ENCODE measurements around the gene TMEM219.
A peak's percentile ranks its signal among the peaks of the same experiment; 100 is the strongest.
"Not testable (repeated sequence)": the region's sequence is repeated elsewhere in the genome, so short reads cannot be mapped to it uniquely, and the experiment has no call there.

The TMEM219 gene

GRCh38 chr16:29951625-29952365 lies 10.1 kb upstream of the TMEM219 start:
- no peak for DNase-seq

GRCh38 chr16:29958756-29959155 lies 3.1 kb upstream of the TMEM219 start:
- DNase-seq: no peak

- DNase-seq: no peak
These were observed 2.6 kb upstream of the TMEM219 start for GRCh38 chr16:29959293-29959692.

DNA sequence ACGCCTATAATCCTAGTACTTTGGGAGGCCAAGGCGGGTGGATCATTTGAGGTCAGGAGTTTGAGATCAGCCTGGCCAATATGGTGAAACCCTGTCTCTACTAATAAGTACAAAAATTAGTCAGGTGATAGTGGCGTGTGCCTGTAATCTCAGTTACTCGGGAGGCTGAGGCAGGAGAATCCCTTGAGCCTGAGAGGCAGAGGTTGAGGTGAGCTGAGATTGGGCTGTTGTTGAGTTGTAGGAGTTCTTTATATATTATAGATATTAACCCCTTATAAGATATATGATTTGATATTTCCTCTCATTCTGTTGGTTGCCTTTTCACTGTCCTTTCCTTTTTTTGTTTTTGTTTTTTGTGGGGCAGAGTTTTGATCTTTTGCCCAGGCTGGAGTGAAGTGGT lies 2.1 kb upstream of the TMEM219 start:
- DNase-seq: not testable (repeated sequence)

DNA sequence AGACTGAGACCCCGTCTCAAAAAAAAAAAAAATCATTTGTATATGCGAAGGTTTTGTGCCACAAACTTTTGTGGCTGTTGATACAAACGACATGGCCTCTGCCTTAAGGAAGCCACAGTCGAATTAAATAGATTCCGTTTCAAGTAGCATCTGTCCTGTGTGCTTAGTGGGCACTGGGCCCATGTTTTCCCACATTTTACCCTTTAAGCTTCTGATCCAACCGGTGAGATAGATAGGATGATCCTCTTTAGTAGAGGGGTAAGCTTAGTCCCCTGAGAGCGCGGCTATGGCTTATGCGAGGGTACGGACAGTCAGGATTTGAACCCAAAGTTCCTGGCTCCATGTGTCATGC lies 776 bp upstream of the TMEM219 start:
- no peak for DNase-seq

DNA sequence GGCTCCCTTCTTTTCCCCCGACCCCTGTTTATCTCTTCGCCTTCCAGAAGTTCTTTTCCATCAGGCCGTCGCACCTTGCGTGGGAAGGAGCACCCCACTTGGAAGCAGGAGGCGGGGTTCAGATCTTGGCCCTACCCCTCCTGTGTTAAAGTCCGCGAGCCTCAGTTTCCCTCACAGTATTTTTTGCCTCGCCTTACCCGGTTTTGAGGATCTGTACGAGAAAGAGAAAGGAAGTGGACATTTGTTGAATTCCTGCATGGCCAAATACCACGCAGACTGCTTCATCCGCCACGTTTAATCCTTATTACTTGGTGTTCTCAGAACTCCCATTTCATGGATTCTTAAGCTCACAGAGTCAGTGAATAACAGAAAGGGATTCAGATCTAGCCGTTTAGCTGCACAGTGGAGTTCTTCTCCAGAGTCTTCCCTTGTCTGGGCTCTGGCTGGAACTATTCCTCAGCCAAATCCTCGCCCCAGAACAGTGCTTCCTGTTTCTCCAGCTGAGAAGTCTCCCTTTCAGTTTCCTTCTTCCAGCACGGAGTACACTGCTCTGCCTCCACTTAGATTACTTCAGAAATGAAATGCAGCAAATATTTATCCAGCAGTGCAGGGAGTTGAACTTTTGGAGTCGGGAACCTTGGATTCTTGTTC lies 590 bp downstream of the TMEM219 start:
- no peak for DNase-seq

GRCh38 chr16:29963021-29963743 lies 1.3 kb downstream of the TMEM219 start:
- DNase-seq: no peak

- no peak for DNase-seq
These were observed 6.3 kb downstream of the TMEM219 start for GRCh38 chr16:29968205-29968604.

DNA sequence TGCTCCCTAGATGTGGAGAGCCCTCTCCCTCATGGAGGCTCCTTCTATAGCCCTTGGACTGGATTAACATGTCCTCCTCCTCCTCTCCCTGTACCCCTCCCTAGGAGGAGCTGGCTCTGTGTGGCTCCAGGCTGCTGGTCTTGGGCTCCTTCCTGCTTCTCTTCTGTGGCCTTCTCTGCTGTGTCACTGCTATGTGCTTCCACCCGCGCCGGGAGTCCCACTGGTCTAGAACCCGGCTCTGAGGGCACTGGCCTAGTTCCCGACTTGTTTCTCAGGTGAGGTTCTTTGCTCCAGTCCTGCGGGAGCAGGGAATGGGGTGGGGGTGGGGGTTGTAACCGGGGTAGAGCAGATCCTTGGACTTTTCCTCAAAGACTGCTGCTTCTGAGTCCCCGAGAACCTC lies 9.4 kb downstream of the TMEM219 start:
- no peak for DNase-seq

GRCh38 chr16:29972500-29972899 lies 10.6 kb downstream of the TMEM219 start:
- DNase-seq: no peak

- no peak for DNase-seq
These were observed 11.1 kb downstream of the TMEM219 start for GRCh38 chr16:29972992-29973383.

DNA sequence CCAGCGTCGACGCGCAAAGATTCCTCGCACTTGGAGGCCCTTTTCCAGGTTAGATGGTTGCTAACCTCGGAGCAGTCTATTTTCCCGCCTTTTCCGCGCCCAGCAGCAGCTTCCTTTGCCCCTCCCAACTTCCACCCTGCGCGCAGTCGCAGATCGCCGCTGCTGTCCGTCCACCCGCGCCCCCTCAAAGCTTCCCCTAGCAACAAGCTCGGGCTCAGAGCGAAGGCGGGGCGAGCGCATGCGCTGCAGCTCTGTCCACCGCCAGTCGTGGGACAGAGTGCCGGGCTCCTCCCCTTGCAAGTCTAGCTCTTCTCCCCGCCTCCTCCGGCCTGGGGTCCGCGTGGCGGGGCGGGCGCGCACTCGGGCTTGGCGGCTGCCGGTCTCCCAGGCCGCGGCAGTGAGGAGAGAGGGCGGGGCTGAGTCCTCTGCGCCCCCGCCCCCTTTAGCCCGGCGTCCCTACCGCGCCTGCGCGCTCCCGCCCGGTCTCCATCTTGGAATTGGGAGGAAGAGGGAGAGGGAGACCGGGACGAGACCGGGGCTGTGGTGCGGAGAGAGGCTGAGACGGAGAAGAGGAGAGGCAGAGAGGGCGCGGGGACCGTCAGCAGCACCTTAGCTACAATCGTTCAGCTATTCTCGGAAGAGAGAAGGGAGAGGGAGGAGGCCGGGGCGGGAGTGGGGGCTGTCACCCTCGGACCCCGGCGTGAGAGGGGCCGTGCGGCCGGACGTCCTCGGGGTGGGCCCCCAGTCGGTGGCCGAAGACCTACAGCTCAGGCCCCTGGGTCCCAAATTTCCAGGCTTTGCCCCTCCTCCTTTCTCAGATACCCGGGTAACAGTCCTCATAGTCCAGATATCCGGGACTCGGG lies 11.7 kb downstream of the TMEM219 start, which contains the start of gene TAOK2:
TSS of gene TAOK2 (plus strand) at position 485 of the 863 bp plus-strand sequence. CDS start 3,905 bp downstream, outside the sequence.
- peak; percentile 90 for DNase-seq

- DNase-seq: peak; percentile 32
These were observed 12.6 kb downstream of the TMEM219 start for GRCh38 chr16:29974291-29975133.

DNA sequence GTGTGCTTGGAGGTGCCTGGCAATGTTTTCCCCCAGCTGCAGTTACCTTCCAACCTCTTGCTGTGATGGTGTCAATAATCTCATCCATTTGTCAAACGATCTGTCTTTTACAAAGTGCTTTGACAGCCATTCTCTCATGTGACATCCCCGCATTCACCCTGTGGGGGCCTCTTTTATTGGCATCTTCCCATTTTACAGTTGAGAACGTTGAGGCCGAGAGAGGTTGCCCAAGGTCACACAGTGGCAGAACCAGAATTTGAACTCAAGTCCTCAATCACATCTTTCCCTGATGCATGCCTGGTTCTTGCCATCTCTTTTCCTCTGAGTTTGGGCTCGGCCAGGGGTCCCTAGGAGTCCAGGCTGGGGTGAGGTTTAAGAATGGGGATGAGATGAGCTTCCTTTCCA lies 13.3 kb downstream of the TMEM219 start:
- no peak for DNase-seq

GRCh38 chr16:29975811-29976511 lies 14.1 kb downstream of the TMEM219 start:
- no peak for DNase-seq

DNA sequence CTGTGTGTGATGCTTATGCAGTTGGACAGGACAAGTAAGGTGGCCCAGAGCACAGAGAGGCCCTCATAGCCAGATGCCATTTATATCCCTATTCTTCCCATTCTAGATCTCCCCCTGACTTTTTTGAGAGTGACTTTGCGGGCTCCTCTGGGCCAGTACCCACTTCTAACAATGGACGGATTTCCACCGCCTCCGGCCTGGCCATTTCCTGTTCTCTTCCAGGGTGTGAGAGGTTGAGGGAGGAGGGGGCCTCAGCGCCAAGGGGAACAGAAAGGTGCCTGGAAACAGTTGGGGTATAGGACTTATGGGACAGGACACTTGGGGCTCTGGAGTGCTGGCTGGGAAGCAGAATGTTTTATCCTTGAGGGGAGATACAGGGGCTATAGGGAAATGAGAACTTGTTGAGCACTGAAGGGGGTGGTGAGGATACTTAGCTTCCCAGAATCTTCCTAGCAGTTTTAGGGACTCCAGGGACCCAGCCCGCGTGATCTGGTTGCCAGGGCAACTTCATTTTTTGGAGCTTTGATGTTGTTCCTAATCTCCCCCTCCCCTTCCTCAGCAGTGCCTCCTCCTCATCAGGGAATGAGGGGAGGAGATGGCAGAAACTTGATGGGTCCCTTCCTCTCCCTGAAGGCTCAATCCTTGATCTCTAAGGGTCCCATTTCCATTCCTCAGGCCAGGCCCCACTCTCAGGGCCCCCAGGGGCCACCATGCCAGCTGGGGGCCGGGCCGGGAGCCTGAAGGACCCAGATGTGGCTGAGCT lies 15.4 kb downstream of the TMEM219 start:
- no peak for DNase-seq

GRCh38 chr16:29978081-29978480 lies 16.2 kb downstream of the TMEM219 start:
- no peak for DNase-seq

DNA sequence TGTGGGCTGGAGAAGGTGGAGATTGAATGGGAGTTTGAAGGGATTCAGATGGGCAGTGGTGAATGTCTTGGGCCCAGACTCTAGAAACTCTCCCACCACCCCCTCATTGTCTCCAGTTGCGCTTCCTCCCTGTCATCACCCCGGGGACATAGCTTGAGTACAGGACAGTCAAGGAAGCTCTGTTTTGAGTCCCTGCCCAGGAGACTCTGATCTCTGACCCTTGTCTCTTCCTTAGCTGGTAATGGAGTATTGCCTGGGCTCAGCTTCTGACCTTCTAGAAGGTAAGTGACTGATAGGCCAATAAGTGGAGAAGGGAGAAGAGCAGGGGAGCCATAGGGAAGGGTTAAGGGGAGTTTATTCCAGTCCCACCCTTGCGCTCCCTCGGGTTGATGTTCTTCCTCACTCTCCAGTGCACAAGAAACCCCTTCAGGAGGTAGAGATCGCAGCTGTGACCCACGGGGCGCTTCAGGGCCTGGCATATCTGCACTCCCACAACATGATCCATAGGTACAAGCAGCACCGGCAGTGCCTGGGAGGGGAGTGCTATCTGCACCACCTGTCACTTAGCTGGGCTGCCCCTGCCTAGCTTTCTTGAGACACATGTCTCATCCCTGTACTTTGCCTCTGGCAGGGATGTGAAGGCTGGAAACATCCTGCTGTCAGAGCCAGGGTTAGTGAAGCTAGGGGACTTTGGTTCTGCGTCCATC lies 16.8 kb downstream of the TMEM219 start:
- DNase-seq: no peak

DNA sequence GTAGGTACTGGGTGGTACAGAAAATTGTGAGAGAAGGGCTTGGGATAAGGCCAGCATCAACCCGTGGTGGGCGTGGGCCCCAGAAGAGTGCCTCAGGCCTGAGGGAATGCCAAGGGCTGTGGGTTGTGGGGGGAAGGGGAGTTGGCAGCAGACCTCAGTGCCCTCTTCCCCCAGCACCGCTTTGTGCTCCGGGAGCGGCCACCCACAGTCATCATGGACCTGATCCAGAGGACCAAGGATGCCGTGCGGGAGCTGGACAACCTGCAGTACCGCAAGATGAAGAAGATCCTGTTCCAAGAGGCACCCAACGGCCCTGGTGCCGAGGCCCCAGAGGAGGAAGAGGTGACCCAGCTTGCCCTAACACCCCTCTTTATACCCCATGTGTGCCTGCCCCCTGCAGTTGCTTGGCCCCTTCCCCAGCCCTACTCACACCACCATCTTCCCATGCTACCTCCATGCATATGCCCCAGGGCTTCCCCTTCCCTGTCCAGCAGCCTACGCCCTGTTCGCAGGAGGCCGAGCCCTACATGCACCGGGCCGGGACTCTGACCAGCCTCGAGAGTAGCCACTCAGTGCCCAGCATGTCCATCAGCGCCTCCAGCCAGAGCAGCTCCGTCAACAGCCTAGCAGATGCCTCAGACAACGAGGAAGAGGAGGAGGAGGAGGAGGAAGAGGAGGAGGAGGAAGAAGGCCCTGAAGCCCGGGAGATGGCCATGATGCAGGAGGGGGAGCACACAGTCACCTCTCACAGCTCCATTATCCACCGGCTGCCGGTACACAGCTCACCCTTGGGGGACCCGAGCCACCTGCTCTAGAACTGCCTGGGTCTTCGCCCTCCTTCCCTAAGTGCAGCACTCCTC lies 20.9 kb downstream of the TMEM219 start:
- no peak for DNase-seq

Data from activated T-cell treated with anti-CD3 and anti-CD28 coated beads, Interleukin-2, amount 50 U/mL, for 1 hour (primary cell).